ENCODE data around the gene PRKN. TPM values are rescaled to one million over a fixed set of nuclear protein-coding genes. Genes with fewer than 3 reads are reported as not detected.

The PRKN gene
- total RNA-seq, 1 donor from 2014 or later = 7.0 TPM

DNA sequence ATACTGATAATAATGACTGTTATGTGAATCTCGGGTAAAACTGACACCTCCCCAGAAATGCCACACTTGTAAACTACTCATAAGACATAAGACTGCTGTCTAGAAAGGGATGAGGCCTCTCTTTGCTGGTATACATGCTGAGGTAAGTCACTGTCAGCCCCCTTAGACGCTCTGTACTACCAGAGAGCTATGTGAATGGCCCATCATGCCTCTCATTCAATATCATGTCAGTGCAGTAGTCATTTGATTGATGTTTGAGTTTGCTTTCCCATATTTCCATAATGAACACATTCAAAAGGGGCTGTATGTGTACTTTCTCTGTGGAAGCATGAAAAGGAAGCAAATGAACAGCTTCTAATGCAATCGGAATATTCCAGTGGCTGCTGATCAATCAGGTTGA is 1334.3 kb downstream of the PRKN start:
- peaks cover 2% of the 10 kb centered on the region for H3K9me3 Mint-ChIP-seq (ENCODE audit: unreplicated experiment)
- no peaks in the 10 kb centered on the region for H3K36me3 Mint-ChIP-seq (ENCODE audit: unreplicated experiment)
- no peaks in the 10 kb centered on the region for H3K4me1 Mint-ChIP-seq (ENCODE audit: low read depth, unreplicated experiment)

DNA sequence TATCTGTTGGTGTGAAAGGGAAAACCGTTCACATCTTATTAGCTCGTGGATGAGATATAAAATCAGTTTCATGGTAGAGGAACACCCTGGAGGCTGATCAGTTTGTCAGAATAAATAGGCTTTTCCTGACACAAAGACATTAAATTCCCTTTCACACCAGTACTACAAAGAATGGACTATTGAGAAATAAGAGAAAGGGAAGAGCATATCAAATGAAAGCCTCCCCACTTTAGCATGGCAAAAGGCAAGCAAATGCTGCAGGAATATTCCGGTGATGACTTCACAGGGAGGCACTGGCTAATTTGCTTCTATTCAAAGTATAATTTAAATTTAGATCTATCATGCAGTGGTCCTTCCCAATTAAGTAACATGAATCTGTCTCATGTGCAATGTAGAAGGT is 1337.8 kb downstream of the PRKN start:
- Mint-ChIP-seq H3K36me3 (ENCODE audit: unreplicated experiment) (peaks cover 5% of the 10 kb centered on the region), H3K27me3 (ENCODE audit: unreplicated experiment) (peaks cover 3% of the 10 kb centered on the region), H3K9me3 (ENCODE audit: unreplicated experiment) (no peaks in the 10 kb centered on the region), H3K27ac (ENCODE audit: unreplicated experiment) (no peak overlapping the region), H3K4me1 (ENCODE audit: low read depth, unreplicated experiment) (no peaks in the 10 kb centered on the region), H3K4me3 (ENCODE audit: unreplicated experiment) (no peak overlapping the region)
- no peak for DNase-seq
- TF ChIP-seq, protein P1, sequence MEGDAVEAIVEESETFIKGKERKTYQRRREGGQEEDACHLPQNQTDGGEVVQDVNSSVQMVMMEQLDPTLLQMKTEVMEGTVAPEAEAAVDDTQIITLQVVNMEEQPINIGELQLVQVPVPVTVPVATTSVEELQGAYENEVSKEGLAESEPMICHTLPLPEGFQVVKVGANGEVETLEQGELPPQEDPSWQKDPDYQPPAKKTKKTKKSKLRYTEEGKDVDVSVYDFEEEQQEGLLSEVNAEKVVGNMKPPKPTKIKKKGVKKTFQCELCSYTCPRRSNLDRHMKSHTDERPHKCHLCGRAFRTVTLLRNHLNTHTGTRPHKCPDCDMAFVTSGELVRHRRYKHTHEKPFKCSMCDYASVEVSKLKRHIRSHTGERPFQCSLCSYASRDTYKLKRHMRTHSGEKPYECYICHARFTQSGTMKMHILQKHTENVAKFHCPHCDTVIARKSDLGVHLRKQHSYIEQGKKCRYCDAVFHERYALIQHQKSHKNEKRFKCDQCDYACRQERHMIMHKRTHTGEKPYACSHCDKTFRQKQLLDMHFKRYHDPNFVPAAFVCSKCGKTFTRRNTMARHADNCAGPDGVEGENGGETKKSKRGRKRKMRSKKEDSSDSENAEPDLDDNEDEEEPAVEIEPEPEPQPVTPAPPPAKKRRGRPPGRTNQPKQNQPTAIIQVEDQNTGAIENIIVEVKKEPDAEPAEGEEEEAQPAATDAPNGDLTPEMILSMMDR (IDR thresholded peaks at IDR 0.05; ENCODE audit: partially characterized antibody, unreplicated experiment) = no peak

More for the DNA sequence above, 1334.3 kb downstream of the PRKN start:
- DNase-seq = no peak
- no peak overlapping the region for H3K27ac Mint-ChIP-seq (ENCODE audit: unreplicated experiment)
- H3K4me3 Mint-ChIP-seq (ENCODE audit: unreplicated experiment) = no peak overlapping the region
- TF ChIP-seq, protein P1 (IDR thresholded peaks at IDR 0.05; ENCODE audit: partially characterized antibody, unreplicated experiment) = no peak
- peaks cover 2% of the 10 kb centered on the region for H3K27me3 Mint-ChIP-seq (ENCODE audit: unreplicated experiment)

DNA sequence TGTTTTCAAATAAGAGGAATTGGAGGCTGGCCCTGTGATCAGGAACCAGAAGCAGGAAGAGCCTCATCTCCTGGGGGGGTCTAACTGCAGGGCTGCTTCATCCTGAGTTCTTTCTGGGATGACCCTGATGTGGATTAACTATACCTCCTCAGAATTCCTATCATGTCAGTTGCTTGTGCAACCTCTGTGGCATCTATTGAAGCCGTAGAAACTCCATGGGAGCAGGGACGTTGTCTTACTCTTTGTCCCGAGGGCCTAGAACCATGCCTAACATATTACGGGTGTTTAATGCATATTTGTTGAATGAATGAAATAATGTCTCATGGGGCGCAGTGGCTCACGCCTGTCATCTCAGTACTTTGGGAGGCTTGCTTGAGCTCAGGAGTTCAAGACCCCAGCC is 1343.6 kb downstream of the PRKN start:
- Mint-ChIP-seq H3K27ac (ENCODE audit: unreplicated experiment) (no peak overlapping the region), H3K9me3 (ENCODE audit: unreplicated experiment) (peaks cover 4% of the 10 kb centered on the region), H3K27me3 (ENCODE audit: unreplicated experiment) (peaks cover 3% of the 10 kb centered on the region), H3K4me3 (ENCODE audit: unreplicated experiment) (no peak overlapping the region), H3K36me3 (ENCODE audit: unreplicated experiment) (peaks cover 5% of the 10 kb centered on the region), H3K4me1 (ENCODE audit: low read depth, unreplicated experiment) (peaks cover 13% of the 10 kb centered on the region)
- TF ChIP-seq, protein P1 (IDR thresholded peaks at IDR 0.05; ENCODE audit: partially characterized antibody, unreplicated experiment) = no peak
- no peak for DNase-seq

DNA sequence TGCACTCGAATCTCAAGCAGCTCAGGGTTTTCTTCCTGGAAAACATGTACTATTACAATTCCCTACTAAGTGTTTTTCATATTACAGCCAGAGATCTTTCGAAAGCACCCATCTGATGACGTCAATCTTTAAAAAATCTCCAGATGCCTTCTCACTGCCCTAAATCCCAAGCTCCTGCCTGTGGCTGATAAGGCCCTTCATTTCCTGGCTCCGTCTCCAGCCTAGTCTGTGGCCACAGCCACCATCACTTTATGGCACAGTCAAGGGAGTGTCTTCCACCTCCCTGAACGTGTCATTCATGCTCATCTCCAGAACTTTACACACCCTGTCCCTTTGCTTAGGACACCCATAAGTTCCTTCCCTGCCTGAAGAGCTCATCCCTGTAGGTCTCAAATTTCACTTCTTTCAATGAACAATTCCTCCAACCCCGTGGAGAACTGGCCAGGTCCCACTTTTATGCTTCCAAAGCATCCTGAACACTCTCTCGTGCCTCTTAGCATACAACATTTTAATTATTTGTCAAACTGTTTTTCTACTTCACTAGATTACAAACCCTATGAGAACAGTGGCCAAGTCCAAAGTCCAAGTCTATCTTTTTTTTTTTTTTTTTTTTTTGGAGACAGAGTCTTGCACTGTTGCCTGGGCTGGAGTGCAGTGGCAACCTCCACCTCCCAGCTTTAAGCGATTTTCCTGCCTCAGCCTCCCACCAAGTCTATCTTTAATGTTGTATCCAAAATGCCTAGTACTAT is 1347.6 kb downstream of the PRKN start:
- H3K27me3 Mint-ChIP-seq (ENCODE audit: unreplicated experiment) = no peaks in the 10 kb centered on the region
- H3K4me3 Mint-ChIP-seq (ENCODE audit: unreplicated experiment) = no peak overlapping the region
- no peak for DNase-seq
- H3K9me3 Mint-ChIP-seq (ENCODE audit: unreplicated experiment) = peaks cover 6% of the 10 kb centered on the region
- H3K36me3 Mint-ChIP-seq (ENCODE audit: unreplicated experiment) = peaks cover 4% of the 10 kb centered on the region
- H3K4me1 Mint-ChIP-seq (ENCODE audit: low read depth, unreplicated experiment) = peaks cover 16% of the 10 kb centered on the region
- TF ChIP-seq, protein P1 (IDR thresholded peaks at IDR 0.05; ENCODE audit: partially characterized antibody, unreplicated experiment) = no peak
- no peak overlapping the region for H3K27ac Mint-ChIP-seq (ENCODE audit: unreplicated experiment)

DNA sequence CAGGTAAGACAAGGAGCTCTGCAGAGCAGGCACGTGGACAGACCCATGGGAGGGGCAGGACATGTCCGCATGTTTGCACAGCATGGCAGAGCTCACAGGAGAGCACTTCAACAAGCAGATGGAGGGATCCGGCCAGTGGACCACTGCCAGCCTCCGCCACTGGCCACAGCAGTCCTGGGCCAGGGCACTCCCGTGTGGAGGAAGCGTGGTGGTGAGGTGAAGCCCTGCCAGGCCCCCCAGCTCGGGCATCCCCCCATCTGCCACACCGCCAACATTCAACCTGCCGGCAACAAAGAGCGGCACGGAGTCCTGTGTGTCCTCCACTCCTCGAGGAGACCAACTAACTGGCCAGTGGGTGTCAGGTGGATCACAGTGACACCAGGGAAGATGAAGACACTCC is 1349.5 kb downstream of the PRKN start:
- DNase-seq = no peak
- Mint-ChIP-seq H3K36me3 (ENCODE audit: unreplicated experiment) (peaks cover 4% of the 10 kb centered on the region), H3K4me3 (ENCODE audit: unreplicated experiment) (no peak overlapping the region), H3K27me3 (ENCODE audit: unreplicated experiment) (no peaks in the 10 kb centered on the region), H3K9me3 (ENCODE audit: unreplicated experiment) (peaks cover 6% of the 10 kb centered on the region), H3K4me1 (ENCODE audit: low read depth, unreplicated experiment) (peaks cover 14% of the 10 kb centered on the region), H3K27ac (ENCODE audit: unreplicated experiment) (no peak overlapping the region)
- TF ChIP-seq, protein P1 (IDR thresholded peaks at IDR 0.05; ENCODE audit: partially characterized antibody, unreplicated experiment) = no peak
